Panc1 (cell line): ENCODE measurements around the gene GOLGB1. TPM values are rescaled to one million over a fixed set of nuclear protein-coding genes. Genes with fewer than 3 reads are reported as not detected.

Experiments used
- ATAC-seq: fragments of 200-7000 bp; cut with Tn5 transposase; 2 replicates; pipeline ENCODE4 v1.9.1; 2020; ENCODE audit warnings: mild to moderate bottlenecking, moderate library complexity
- BruUV-seq: library from RNA; stranded (reverse); fragments of 400-500 nt; replicated peaks from 2 replicates; lab custom pipeline; 2021; lab: Mats Ljungman, UMichigan
- CTCF ChIA-PET: fragments of 300-600 bp; sonication (Branson Sonifier 250); formaldehyde crosslinking; loops from one replicate; lab custom pipeline; 2022; ENCODE audit warnings: antibody characterized with exemption; lab: Charles Lee
- POLR2A ChIA-PET: fragments of 300-600 bp; sonication (Branson Sonifier 250); formaldehyde crosslinking; loops from one replicate; lab custom pipeline; 2022; ENCODE audit warnings: antibody characterized with exemption; lab: Charles Lee
- DNase-seq: peaks from one replicate; pipeline ENCODE4 v3.0.0-alpha.2; 2010; ENCODE audit warnings: low read depth, low spot score
- H3K27ac ChIP-seq: 2 replicates; pipeline ENCODE4 v1.5.1; 2011; ENCODE audit warnings: mild to moderate bottlenecking, low read length, inconsistent platforms
- H3K27me3 ChIP-seq: fragments of 200-500 bp; sonication (Bioruptor generic); 2 replicates; pipeline ENCODE4 v1.6.0; 2014; ENCODE audit warnings: low read length, inconsistent platforms; ENCODE audit not compliant: control insufficient read depth, insufficient read depth
- H3K36me3 ChIP-seq: fragments of 200-500 bp; sonication (Bioruptor generic); 2 replicates; pipeline ENCODE4 v1.5.1; 2014; ENCODE audit warnings: inconsistent platforms, mild to moderate bottlenecking, low read length, moderate library complexity; ENCODE audit not compliant: control insufficient read depth, insufficient read depth
- H3K4me1 ChIP-seq: 2 replicates; pipeline ENCODE4 v1.5.1; 2011; ENCODE audit warnings: inconsistent platforms, mild to moderate bottlenecking, low read length, moderate library complexity; ENCODE audit not compliant: control insufficient read depth, insufficient read depth
- H3K4me3 ChIP-seq, 2 experiments: 2 replicates each; pipeline ENCODE4 v1.5.1; 2011 to 2012; ENCODE audit warnings: low read depth in 2 of 2, low read length in 2 of 2, mild to moderate bottlenecking in 2 of 2, inconsistent platforms in 1 of 2, moderate library complexity in 1 of 2
- H3K9me3 ChIP-seq: fragments of 200-500 bp; sonication (Bioruptor generic); 2 replicates; pipeline ENCODE4 v1.5.1; 2014; ENCODE audit warnings: low read depth, mild to moderate bottlenecking, inconsistent platforms, low read length, moderate library complexity; ENCODE audit not compliant: control insufficient read depth, insufficient read depth
- POLR2AphosphoS5 ChIP-seq: IDR thresholded peaks from 2 replicates; pipeline ENCODE4 v1.6.1; 2012; ENCODE audit warnings: mild to moderate bottlenecking, low read depth, low read length, moderate library complexity
- SIN3A ChIP-seq: IDR thresholded peaks from 2 replicates; pipeline ENCODE4 v1.6.1; 2012; ENCODE audit warnings: low read depth, mild to moderate bottlenecking, low read length, moderate library complexity, borderline replicate concordance; ENCODE audit not compliant: insufficient read depth
- TCF7L2 ChIP-seq: IDR thresholded peaks from 2 replicates; pipeline ENCODE4 v1.6.1; 2011; ENCODE audit warnings: mild to moderate bottlenecking, low read depth, low read length, inconsistent platforms
- in situ Hi-C: cut with HindIII; loops from 2 replicates; pipeline ENCODE4 v1.10.0; 2016; ENCODE audit warnings: low sequenced_read_pairs, low pct_unique_long_range_greater_than_20kb
- intact Hi-C: fragments of 100-400 bp; cut with micrococcal nuclease; formaldehyde crosslinking; loops from one replicate; pipeline ENCODE4 v1.10.0; 2022; ENCODE audit not compliant: unreplicated experiment
- total RNA-seq: library from RNA; stranded (reverse); gene quantifications from one replicate; pipeline ENCODE4 v1.2.1, GENCODE V29; 2021; ENCODE audit not compliant: unreplicated experiment
- TF ChIP-seq, protein P1 (sequence below): fragments of 450-650 bp; IDR thresholded peaks from 2 replicates; pipeline ENCODE4 v1.5.1; 2017; ENCODE audit warnings: mild to moderate bottlenecking
- TF ChIP-seq, protein P2 (sequence below), 2 experiments: IDR thresholded peaks; 2 replicates each; pipeline ENCODE4 v1.6.1; 2011 to 2012; ENCODE audit warnings: low read depth in 2 of 2, control low read depth in 1 of 2, low read length in 1 of 2, mild to moderate bottlenecking in 1 of 2, moderate library complexity in 1 of 2; ENCODE audit not compliant: insufficient read depth in 1 of 2

GOLGB1 gene
- total RNA-seq, 1 experiment from 2014 or later, result 49.7 TPM

DNA sequence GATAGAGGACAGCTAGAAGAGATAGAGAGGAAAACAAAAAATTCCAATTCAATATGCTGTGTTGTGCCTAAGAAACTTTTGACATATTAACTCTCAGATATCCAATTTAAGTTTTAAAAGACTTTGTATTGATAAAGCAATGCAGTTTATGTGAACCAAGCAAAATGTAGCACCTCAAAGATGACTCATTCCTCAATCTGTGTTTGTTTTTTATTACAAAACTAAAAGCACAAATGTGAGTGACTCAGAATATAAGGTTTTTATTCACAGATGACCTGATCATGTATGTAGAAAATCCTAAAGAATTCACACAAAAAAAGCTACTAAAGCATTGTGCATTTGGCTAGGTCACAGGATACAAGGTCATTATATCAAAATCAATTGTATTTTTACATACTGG, 99.9 kb downstream of the GOLGB1 start:
- Histone ChIP-seq H3K9me3 (no peaks in the 10 kb centered on the region), H3K4me3 (no peak overlapping the region), H3K27me3 (no peaks in the 10 kb centered on the region; the same call in 1 of the 2 replicates), H3K36me3 (no peaks in the 10 kb centered on the region), H3K4me1 (no peaks in the 10 kb centered on the region), H3K27ac (no peak overlapping the region)
- in situ Hi-C loops (no loop called here), intact Hi-C loops (no loop called here)
- ChIA-PET POLR2A (no interaction called here), CTCF (no interaction called here)
- ATAC-seq, result no peak
- DNase-seq, result no peak
- no TSS peak for BruUV-seq
- TF ChIP-seq, protein P1, sequence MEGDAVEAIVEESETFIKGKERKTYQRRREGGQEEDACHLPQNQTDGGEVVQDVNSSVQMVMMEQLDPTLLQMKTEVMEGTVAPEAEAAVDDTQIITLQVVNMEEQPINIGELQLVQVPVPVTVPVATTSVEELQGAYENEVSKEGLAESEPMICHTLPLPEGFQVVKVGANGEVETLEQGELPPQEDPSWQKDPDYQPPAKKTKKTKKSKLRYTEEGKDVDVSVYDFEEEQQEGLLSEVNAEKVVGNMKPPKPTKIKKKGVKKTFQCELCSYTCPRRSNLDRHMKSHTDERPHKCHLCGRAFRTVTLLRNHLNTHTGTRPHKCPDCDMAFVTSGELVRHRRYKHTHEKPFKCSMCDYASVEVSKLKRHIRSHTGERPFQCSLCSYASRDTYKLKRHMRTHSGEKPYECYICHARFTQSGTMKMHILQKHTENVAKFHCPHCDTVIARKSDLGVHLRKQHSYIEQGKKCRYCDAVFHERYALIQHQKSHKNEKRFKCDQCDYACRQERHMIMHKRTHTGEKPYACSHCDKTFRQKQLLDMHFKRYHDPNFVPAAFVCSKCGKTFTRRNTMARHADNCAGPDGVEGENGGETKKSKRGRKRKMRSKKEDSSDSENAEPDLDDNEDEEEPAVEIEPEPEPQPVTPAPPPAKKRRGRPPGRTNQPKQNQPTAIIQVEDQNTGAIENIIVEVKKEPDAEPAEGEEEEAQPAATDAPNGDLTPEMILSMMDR, result no peak
- no peak for TF ChIP-seq TCF7L2
- TF ChIP-seq, protein P2, sequence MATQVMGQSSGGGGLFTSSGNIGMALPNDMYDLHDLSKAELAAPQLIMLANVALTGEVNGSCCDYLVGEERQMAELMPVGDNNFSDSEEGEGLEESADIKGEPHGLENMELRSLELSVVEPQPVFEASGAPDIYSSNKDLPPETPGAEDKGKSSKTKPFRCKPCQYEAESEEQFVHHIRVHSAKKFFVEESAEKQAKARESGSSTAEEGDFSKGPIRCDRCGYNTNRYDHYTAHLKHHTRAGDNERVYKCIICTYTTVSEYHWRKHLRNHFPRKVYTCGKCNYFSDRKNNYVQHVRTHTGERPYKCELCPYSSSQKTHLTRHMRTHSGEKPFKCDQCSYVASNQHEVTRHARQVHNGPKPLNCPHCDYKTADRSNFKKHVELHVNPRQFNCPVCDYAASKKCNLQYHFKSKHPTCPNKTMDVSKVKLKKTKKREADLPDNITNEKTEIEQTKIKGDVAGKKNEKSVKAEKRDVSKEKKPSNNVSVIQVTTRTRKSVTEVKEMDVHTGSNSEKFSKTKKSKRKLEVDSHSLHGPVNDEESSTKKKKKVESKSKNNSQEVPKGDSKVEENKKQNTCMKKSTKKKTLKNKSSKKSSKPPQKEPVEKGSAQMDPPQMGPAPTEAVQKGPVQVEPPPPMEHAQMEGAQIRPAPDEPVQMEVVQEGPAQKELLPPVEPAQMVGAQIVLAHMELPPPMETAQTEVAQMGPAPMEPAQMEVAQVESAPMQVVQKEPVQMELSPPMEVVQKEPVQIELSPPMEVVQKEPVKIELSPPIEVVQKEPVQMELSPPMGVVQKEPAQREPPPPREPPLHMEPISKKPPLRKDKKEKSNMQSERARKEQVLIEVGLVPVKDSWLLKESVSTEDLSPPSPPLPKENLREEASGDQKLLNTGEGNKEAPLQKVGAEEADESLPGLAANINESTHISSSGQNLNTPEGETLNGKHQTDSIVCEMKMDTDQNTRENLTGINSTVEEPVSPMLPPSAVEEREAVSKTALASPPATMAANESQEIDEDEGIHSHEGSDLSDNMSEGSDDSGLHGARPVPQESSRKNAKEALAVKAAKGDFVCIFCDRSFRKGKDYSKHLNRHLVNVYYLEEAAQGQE (IDR thresholded peaks at IDR 0.05; ENCODE audit: insufficient read depth in 1 of 2, low read depth in 2 of 2, low read length in 1 of 2), result no peak
- no peak for TF ChIP-seq SIN3A
- TF ChIP-seq POLR2AphosphoS5, result no peak

DNA sequence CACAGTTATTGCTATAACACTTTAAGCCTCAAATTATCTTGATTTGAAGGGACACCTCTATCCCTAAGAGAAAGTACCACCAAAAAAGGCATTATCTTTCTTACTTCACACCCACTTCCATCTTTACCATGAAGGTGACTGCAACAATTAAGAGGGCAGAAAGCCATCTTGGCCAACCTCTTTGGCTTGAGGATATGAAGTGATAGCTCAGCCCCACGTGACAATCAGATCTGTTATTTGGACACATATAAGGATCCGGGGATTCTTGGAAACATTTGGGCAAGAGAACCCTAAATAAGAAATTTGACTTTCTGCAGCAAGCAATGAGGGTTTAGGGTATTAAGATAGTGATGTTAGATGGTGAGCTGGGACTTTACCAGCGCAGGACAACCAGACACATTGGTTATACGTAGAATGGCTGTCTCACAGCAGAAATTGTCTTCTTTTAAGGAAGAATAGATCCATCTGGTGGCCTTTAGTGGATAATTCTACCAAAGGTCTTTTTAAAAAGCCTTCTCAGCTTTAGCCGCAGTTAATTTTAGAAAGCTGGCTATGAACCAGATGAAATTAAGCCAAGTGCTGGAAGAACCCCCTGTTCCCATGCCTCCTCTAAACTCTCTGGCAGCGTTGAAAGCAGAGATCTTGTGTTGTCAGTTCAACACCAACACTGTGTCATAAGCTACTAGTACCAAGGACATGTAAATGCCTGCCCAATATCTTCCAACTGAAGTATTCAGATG, 101.2 kb downstream of the GOLGB1 start:
- no peak for DNase-seq
- no peak overlapping the region for H3K4me3 ChIP-seq
- no peak for ATAC-seq
- H3K27ac ChIP-seq, result no peak overlapping the region
- H3K4me1 ChIP-seq, result no peaks in the 10 kb centered on the region
- TF ChIP-seq SIN3A (no peak), POLR2AphosphoS5 (no peak), TCF7L2 (no peak)
- TF ChIP-seq, protein P1, result no peak
- TF ChIP-seq, protein P2 (IDR thresholded peaks at IDR 0.05; ENCODE audit: insufficient read depth in 1 of 2, low read depth in 2 of 2, low read length in 1 of 2), result no peak
- CTCF ChIA-PET, result interaction anchor here (1.0 kb wide), 1 partner anchor 102 kb away, joined by 6 read pairs; no protein-coding TSS in a partner anchor
- no peaks in the 10 kb centered on the region for H3K36me3 ChIP-seq
- POLR2A ChIA-PET, result interaction anchor here (0.6 kb wide), 1 partner anchor 619 kb away, joined by 3 read pairs; no protein-coding TSS in a partner anchor
- BruUV-seq, result no TSS peak
- no peaks in the 10 kb centered on the region for H3K9me3 ChIP-seq
- peaks cover 2% of the 10 kb centered on the region; the same call in 1 of the 2 replicates for H3K27me3 ChIP-seq
- intact Hi-C loops (no loop called here), in situ Hi-C loops (no loop called here)
